GM23248 (cell line): ENCODE data around the gene APPBP2. TPM values are rescaled to one million over a fixed set of nuclear protein-coding genes. Genes with fewer than 3 reads are reported as not detected.

Source experiments
- DNase-seq: peaks from one replicate; pipeline ENCODE4 v3.0.0-alpha.2; 2015
- H2AFZ ChIP-seq: fragments of 200-600 bp; sonication (generic); 2 replicates; pipeline ENCODE4 v1.6.1; 2016; ENCODE audit warnings: antibody characterized with exemption
- H3F3A ChIP-seq: fragments of 200-600 bp; sonication (generic); 2 replicates; pipeline ENCODE4 v1.6.1; 2016; ENCODE audit warnings: mild to moderate bottlenecking, antibody characterized with exemption, mixed run types; ENCODE audit not compliant: insufficient read depth
- H3K27ac ChIP-seq: fragments of 200-600 bp; sonication (generic); 2 replicates; pipeline ENCODE4 v1.5.1; 2016; ENCODE audit warnings: mild to moderate bottlenecking
- H3K27me3 ChIP-seq: fragments of 200-600 bp; sonication (generic); replicated peaks from 2 replicates; pipeline ENCODE4 v1.6.1; 2016; ENCODE audit warnings: mild to moderate bottlenecking; ENCODE audit not compliant: insufficient read depth
- H3K36me3 ChIP-seq: fragments of 200-600 bp; sonication (generic); 2 replicates; pipeline ENCODE4 v1.6.1; 2016; ENCODE audit warnings: low read depth, mild to moderate bottlenecking
- H3K4me1 ChIP-seq: fragments of 200-600 bp; sonication (generic); 2 replicates; pipeline ENCODE4 v1.6.1; 2016; ENCODE audit warnings: mild to moderate bottlenecking; ENCODE audit not compliant: insufficient read depth
- H3K4me2 ChIP-seq: fragments of 200-600 bp; sonication (generic); one replicate; pipeline ENCODE4 v1.6.1; 2016; ENCODE audit warnings: mild to moderate bottlenecking; ENCODE audit not compliant: unreplicated experiment
- H3K4me3 ChIP-seq: fragments of 200-600 bp; sonication (generic); 2 replicates; pipeline ENCODE4 v1.5.1; 2016; ENCODE audit warnings: mild to moderate bottlenecking
- H3K79me2 ChIP-seq: fragments of 200-600 bp; sonication (generic); 2 replicates; pipeline ENCODE4 v1.6.1; 2016; ENCODE audit warnings: mild to moderate bottlenecking; ENCODE audit not compliant: insufficient read depth
- H3K9ac ChIP-seq: fragments of 200-600 bp; sonication (generic); 2 replicates; pipeline ENCODE4 v1.6.1; 2016; ENCODE audit warnings: mild to moderate bottlenecking
- H3K9me2 ChIP-seq: fragments of 200-600 bp; sonication (generic); 2 replicates; pipeline ENCODE4 v1.6.1; 2016; ENCODE audit warnings: mixed run types, mild to moderate bottlenecking, moderate library complexity; ENCODE audit not compliant: insufficient read depth
- H3K9me3 ChIP-seq: fragments of 200-600 bp; sonication (generic); one replicate; pipeline ENCODE4 v1.6.1; 2017; ENCODE audit warnings: low read depth
- H4K20me1 ChIP-seq: fragments of 200-600 bp; sonication (generic); 2 replicates; pipeline ENCODE4 v1.6.0; 2016; ENCODE audit not compliant: insufficient read depth
- EZH2 ChIP-seq: fragments of 200-600 bp; sonication (generic); IDR thresholded peaks from 2 replicates; pipeline ENCODE4 v1.6.1; 2018; ENCODE audit warnings: antibody characterized with exemption, mild to moderate bottlenecking; ENCODE audit not compliant: insufficient read depth, poor library complexity, severe bottlenecking
- EZH2phosphoT487 ChIP-seq: fragments of 200-600 bp; sonication (generic); IDR thresholded peaks from 2 replicates; pipeline ENCODE4 v1.6.1; 2018; ENCODE audit warnings: antibody characterized with exemption, moderate library complexity, mild to moderate bottlenecking, low read depth; ENCODE audit not compliant: insufficient read depth
- WGBS, 2 experiments: methylation state at CpG; one replicate each; pipeline ENCODE4 v1.1.6; 2015 to 2017; ENCODE audit warnings: low lambda C conversion rate in 2 of 2, low coverage in 1 of 2; ENCODE audit errors: missing lambda C conversion rate in 2 of 2; 5-methylcytosine and 5-hydroxymethylcytosine counted together
- in situ Hi-C: fragments of 300-500 bp; cut with MboI; formaldehyde crosslinking; loops from 2 replicates; pipeline ENCODE4 v1.15.0; 2020
- polyA plus RNA-seq: library from polyadenylated mRNA; unstranded; fragments of >200 nt; fragmentation: Nextera tagmentation; extraction: Ambion mirVana; gene quantifications from 2 replicates; pipeline ENCODE4 v1.2.1, GENCODE V29; 2016
- total RNA-seq: library from RNA; depleted of rRNA; stranded (reverse); fragments of >200 nt; shearing (Covaris generic); gene quantifications from 2 replicates; pipeline ENCODE4 v1.2.3, GENCODE V29; 2014

APPBP2 gene
- total and polyA plus RNA-seq, 2 experiments from 2014 or later = 30.6 to 41.7 TPM

DNA sequence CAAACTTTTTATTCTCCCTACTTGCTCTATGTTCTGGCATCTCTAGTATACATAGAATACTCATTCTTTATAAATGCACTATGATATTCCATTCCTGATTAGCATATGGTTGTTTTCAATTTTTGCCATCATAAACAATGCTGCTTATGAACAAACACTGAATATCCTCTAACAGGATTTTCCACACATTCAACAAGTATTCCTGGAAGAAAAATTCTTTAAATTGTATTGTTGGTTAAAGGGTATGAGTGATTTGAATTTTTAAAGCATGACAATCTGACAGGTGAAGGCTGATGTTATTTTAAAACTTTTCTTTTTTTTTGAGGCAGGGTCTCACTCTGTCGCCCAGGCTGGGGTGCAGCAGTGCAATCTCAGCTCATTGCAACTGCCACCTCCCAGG is 11.5 kb downstream of the APPBP2 start:
- Histone ChIP-seq H3K9ac (no peak overlapping the region), H3K79me2 (peaks cover 100% of the 10 kb centered on the region), H3K4me3 (no peak overlapping the region), H3K9me3 (no peaks in the 10 kb centered on the region), H3K27me3 (no peaks in the 10 kb centered on the region), H3K9me2 (no peaks in the 10 kb centered on the region), H3K4me1 (no peaks in the 10 kb centered on the region), H2AFZ (no peak overlapping the region), H4K20me1 (peaks cover 10% of the 10 kb centered on the region; the same call in 1 of the 2 replicates), H3K27ac (no peak overlapping the region), H3K4me2 (no peak overlapping the region), H3F3A (peaks cover 13% of the 10 kb centered on the region), H3K36me3 (peaks cover 17% of the 10 kb centered on the region; the same call in 1 of the 2 replicates)
- 91 to 100% methylated on average over 1 of the region's 1 CpG for WGBS, 2 experiments
- in situ Hi-C loops = no loop called here
- TF ChIP-seq EZH2 (no peak), EZH2phosphoT487 (no peak)
- DNase-seq = no peak

DNA sequence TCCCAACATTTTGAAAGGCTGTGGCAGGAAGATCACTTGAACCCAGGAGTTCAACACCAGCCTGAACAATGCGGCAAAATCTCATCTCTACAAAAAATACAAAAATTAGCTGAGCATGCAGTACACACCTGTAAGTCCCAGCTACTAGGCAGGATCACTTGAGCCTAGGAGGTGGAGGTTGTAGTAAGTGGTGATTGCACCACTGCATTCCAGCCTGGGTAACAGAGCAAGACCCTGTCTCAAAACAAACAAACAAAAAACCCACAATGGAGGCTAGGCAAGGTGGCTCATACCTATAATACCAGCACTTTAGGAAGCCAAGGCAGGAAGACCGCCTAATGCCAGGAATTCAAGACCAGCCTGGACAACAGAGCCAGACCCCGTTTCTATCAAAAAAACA is 12.0 kb downstream of the APPBP2 start:
- peaks cover 100% of the 10 kb centered on the region for H3K79me2 ChIP-seq
- H3K4me2 ChIP-seq = no peak overlapping the region
- H3K36me3 ChIP-seq = peaks cover 15% of the 10 kb centered on the region; the same call in 1 of the 2 replicates
- no peaks in the 10 kb centered on the region for H3K9me3 ChIP-seq
- H3K4me1 ChIP-seq = no peaks in the 10 kb centered on the region
- H3K9ac ChIP-seq = no peak overlapping the region
- H2AFZ ChIP-seq = no peak overlapping the region
- no peaks in the 10 kb centered on the region for H3K27me3 ChIP-seq
- 96 to 98% methylated on average over 3 of the region's 3 CpGs for WGBS, 2 experiments
- TF ChIP-seq EZH2 = no peak
- TF ChIP-seq EZH2phosphoT487 = no peak
- peaks cover 10% of the 10 kb centered on the region; the same call in 1 of the 2 replicates for H4K20me1 ChIP-seq
- no peak for DNase-seq
- no peak overlapping the region for H3K4me3 ChIP-seq
- H3K27ac ChIP-seq = no peak overlapping the region
- H3F3A ChIP-seq = peaks cover 14% of the 10 kb centered on the region
- no peaks in the 10 kb centered on the region for H3K9me2 ChIP-seq
- in situ Hi-C loops = no loop called here

DNA sequence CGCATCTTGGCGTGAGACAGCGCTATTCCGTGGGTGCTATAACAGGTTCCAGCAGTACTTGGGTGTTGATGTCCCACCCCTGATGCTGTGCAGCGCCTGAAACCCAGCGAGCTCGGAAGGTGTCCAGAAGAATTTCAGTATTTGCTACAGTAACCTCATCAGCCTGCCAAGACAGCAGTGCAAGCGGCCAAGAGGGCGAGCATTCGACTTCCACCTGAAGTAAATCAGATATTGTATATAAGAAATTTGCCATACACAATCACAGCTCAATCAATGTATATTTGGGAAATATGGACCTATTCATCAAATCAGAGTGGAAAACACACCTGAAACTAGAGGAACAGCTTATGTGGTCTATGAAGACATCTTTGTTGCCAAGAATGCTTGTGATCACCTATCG is 13.0 kb downstream of the APPBP2 start:
- DNase-seq = no peak
- peaks cover 19% of the 10 kb centered on the region for H3F3A ChIP-seq
- H3K4me1 ChIP-seq = no peaks in the 10 kb centered on the region
- no peak overlapping the region for H2AFZ ChIP-seq
- WGBS, 2 experiments = 97% methylated on average over 11 of the region's 11 CpGs
- 0 out of 2 replicates have a peak, but pooled peaks cover 10% of the 10 kb centered on the region for H3K36me3 ChIP-seq
- no peak overlapping the region for H3K4me3 ChIP-seq
- no peak overlapping the region for H3K4me2 ChIP-seq
- no peak for TF ChIP-seq EZH2
- TF ChIP-seq EZH2phosphoT487 = no peak
- in situ Hi-C loops = no loop called here
- no peaks in the 10 kb centered on the region for H3K9me2 ChIP-seq
- H4K20me1 ChIP-seq = peaks cover 16% of the 10 kb centered on the region; the same call in 1 of the 2 replicates
- no peak overlapping the region for H3K27ac ChIP-seq
- H3K27me3 ChIP-seq = no peaks in the 10 kb centered on the region
- H3K79me2 ChIP-seq = peaks cover 100% of the 10 kb centered on the region
- H3K9me3 ChIP-seq = no peaks in the 10 kb centered on the region
- no peak overlapping the region for H3K9ac ChIP-seq

DNA sequence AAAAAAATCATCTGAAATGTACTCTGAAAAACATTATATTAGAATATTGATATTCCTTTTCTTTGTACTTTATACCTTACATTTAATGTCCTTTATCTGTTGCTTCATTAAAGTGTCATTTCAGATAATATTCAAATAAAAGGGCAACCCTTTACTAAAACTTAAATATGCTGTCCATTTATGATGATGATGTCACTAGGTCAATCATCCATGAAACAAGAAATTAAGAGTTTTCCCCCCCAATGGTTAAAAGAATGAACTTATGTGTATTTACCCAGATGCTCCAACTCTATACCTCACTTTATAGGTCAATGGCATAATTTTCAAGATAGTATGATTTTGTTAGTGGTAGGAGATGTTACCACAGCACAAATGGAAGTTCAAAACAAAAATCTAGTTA is 15.3 kb downstream of the APPBP2 start:
- Histone ChIP-seq H3F3A (peaks cover 26% of the 10 kb centered on the region), H3K9me2 (no peaks in the 10 kb centered on the region), H3K36me3 (0 out of 2 replicates have a peak, but pooled peaks cover 3% of the 10 kb centered on the region), H3K27me3 (no peaks in the 10 kb centered on the region), H4K20me1 (peaks cover 19% of the 10 kb centered on the region; the same call in 1 of the 2 replicates), H3K9me3 (no peaks in the 10 kb centered on the region), H3K9ac (no peak overlapping the region), H2AFZ (no peak overlapping the region), H3K4me3 (no peak overlapping the region), H3K4me2 (no peak overlapping the region), H3K4me1 (peaks cover 21% of the 10 kb centered on the region), H3K27ac (no peak overlapping the region), H3K79me2 (peaks cover 100% of the 10 kb centered on the region)
- in situ Hi-C loops = no loop called here
- no peak for TF ChIP-seq EZH2
- no peak for TF ChIP-seq EZH2phosphoT487
- DNase-seq = no peak

DNA sequence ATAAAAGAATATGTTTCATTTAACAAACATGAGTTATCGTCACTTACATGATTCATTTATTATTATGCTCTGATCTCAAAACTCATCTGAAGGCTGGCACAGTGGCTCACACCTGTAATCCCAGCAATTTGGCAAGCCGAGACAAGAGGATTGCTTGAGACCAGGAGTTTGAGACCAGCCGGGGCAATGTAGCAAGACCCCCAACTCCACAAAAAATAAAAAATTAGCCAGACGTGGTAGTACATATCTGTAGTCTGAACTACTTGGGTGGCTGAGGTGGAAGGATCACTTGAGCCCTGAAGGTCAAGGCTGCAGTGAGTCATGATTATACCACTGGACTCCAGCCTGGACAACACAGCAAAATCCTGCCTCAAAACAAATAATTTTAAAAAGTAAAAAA is 16.0 kb downstream of the APPBP2 start:
- Histone ChIP-seq H3K27me3 (no peaks in the 10 kb centered on the region), H3K79me2 (peaks cover 100% of the 10 kb centered on the region), H4K20me1 (peaks cover 19% of the 10 kb centered on the region; the same call in 1 of the 2 replicates), H3K9ac (no peak overlapping the region), H2AFZ (no peak overlapping the region), H3K36me3 (0 out of 2 replicates have a peak, but pooled peaks cover 3% of the 10 kb centered on the region), H3K4me1 (peaks cover 23% of the 10 kb centered on the region), H3K9me3 (no peaks in the 10 kb centered on the region), H3K4me2 (no peak overlapping the region), H3K27ac (no peak overlapping the region), H3K4me3 (no peak overlapping the region), H3K9me2 (no peaks in the 10 kb centered on the region), H3F3A (peaks cover 29% of the 10 kb centered on the region)
- in situ Hi-C loops = no loop called here
- TF ChIP-seq EZH2 (no peak), EZH2phosphoT487 (no peak)
- 93 to 95% methylated on average over 4 of the region's 4 CpGs for WGBS, 2 experiments
- no peak for DNase-seq
